ENCODE results near the gene SLC10A7. TPM values are rescaled to one million over a fixed set of nuclear protein-coding genes. Genes with fewer than 3 reads are reported as not detected.
"Not testable (repeated sequence)": the region's sequence is repeated elsewhere in the genome, so short reads cannot be mapped to it uniquely, and the experiment has no call there.

SLC10A7 gene
- polyA plus RNA-seq, 1 donor (not counting 4 experiments of a cell fraction or from before 2014, with no cell fraction given) = 12.7 TPM

DNA sequence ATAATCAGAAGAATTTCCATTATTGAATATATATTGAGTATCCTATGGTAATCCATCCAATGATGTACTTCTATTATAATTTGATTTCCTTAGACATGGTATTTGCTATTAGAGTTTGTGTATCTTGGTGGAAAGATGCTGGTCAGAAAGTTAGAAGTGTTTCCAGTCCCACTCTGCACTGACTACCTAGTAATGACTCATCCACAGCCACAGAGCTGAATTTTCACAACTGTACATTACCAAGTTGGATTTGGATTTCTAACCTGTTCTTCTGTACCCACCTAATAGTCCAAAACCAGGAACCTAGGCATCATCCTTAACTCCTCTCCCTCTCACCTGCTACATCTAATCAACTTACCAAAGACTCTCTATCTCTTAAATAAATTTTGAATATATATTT lies 162.0 kb downstream of the SLC10A7 start:
- H3K9me1 ChIP-seq (ENCODE audit: control insufficient read depth, extremely low read depth, insufficient read depth, low read length) = no peaks in the 10 kb centered on the region
- H3K36me3 ChIP-seq (ENCODE audit: control insufficient read depth in 2 of 2, extremely low read depth in 1 of 2, insufficient read depth in 2 of 2, low read length in 2 of 2) = no peaks in the 10 kb centered on the region
- no peaks in the 10 kb centered on the region for H4K20me1 ChIP-seq (ENCODE audit: control insufficient read depth, extremely low read depth, insufficient read depth, low read length)
- H2AFZ ChIP-seq (ENCODE audit: control insufficient read depth, low read length) = no peak overlapping the region
- no peak overlapping the region for H3K4me3 ChIP-seq (ENCODE audit: control insufficient read depth in 2 of 3, extremely low read depth in 1 of 3, insufficient read depth in 2 of 3, low read depth in 1 of 3, low read length in 3 of 3)
- no peaks in the 10 kb centered on the region for H3K9me3 ChIP-seq (ENCODE audit: control insufficient read depth, low read depth, low read length)
- H3K4me1 ChIP-seq (ENCODE audit: control insufficient read depth, extremely low read depth, insufficient read depth, low read length) = no peaks in the 10 kb centered on the region
- FAIRE-seq = no peak
- H3K4me2 ChIP-seq (ENCODE audit: control insufficient read depth, extremely low read depth, insufficient read depth, low read depth, low read length) = no peak overlapping the region
- H3K9ac ChIP-seq (ENCODE audit: control insufficient read depth, extremely low read depth, insufficient read depth, low read length) = no peak overlapping the region
- dilution Hi-C loops (cut with MboI; ENCODE audit: extremely low pct_ligation_motif_present, low sequenced_read_pairs) = no loop called here
- H3K27me3 ChIP-seq (ENCODE audit: control insufficient read depth, extremely low read depth, insufficient read depth, low read length) = no peaks in the 10 kb centered on the region
- no peak overlapping the region for H3K27ac ChIP-seq (ENCODE audit: control insufficient read depth, insufficient read depth, low read length)
- no peaks in the 10 kb centered on the region for H3K79me2 ChIP-seq (ENCODE audit: control insufficient read depth, insufficient read depth, low read length)
- DNase-seq (ENCODE audit: low read depth, low spot score) = no peak
- no peak for TF ChIP-seq EZH2 (IDR thresholded peaks at IDR 0.05; ENCODE audit: low read length)
- TF ChIP-seq, protein P1, sequence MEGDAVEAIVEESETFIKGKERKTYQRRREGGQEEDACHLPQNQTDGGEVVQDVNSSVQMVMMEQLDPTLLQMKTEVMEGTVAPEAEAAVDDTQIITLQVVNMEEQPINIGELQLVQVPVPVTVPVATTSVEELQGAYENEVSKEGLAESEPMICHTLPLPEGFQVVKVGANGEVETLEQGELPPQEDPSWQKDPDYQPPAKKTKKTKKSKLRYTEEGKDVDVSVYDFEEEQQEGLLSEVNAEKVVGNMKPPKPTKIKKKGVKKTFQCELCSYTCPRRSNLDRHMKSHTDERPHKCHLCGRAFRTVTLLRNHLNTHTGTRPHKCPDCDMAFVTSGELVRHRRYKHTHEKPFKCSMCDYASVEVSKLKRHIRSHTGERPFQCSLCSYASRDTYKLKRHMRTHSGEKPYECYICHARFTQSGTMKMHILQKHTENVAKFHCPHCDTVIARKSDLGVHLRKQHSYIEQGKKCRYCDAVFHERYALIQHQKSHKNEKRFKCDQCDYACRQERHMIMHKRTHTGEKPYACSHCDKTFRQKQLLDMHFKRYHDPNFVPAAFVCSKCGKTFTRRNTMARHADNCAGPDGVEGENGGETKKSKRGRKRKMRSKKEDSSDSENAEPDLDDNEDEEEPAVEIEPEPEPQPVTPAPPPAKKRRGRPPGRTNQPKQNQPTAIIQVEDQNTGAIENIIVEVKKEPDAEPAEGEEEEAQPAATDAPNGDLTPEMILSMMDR (optimal IDR thresholded peaks at IDR 0.05 in 1 of 3, IDR thresholded peaks at IDR 0.05 in 1 of 3, conservative IDR thresholded peaks at IDR 0.05 in 1 of 3; ENCODE audit: extremely low read depth in 1 of 3, insufficient read depth in 2 of 3, low read length in 3 of 3) = no peak

DNA sequence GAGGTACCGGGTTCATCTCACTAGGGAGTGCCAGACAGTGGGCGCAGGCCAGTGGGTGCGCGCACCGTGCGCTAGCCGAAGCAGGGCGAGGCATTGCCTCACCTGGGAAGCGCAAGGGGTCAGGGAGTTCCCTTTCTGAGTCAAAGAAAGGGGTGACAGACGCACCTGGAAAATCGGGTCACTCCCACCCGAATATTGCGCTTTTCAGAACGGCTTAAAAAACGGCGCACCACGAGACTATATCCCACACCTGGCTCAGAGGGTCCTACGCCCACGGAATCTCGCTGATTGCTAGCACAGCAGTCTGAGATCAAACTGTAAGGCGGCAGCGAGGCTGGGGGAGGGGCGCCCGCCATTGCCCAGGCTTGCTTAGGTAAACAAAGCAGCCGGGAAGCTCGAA lies 171.6 kb downstream of the SLC10A7 start:
- H3K27me3 ChIP-seq (ENCODE audit: control insufficient read depth, extremely low read depth, insufficient read depth, low read length); H3K9me3 ChIP-seq (ENCODE audit: control insufficient read depth, low read depth, low read length); H4K20me1 ChIP-seq (ENCODE audit: control insufficient read depth, extremely low read depth, insufficient read depth, low read length); H3K4me2 ChIP-seq (ENCODE audit: control insufficient read depth, extremely low read depth, insufficient read depth, low read depth, low read length); H3K27ac ChIP-seq (ENCODE audit: control insufficient read depth, insufficient read depth, low read length); H3K9me1 ChIP-seq (ENCODE audit: control insufficient read depth, extremely low read depth, insufficient read depth, low read length); H2AFZ ChIP-seq (ENCODE audit: control insufficient read depth, low read length); dilution Hi-C loops (cut with MboI; ENCODE audit: extremely low pct_ligation_motif_present, low sequenced_read_pairs); H3K36me3 ChIP-seq (ENCODE audit: control insufficient read depth in 2 of 2, extremely low read depth in 1 of 2, insufficient read depth in 2 of 2, low read length in 2 of 2); H3K9ac ChIP-seq (ENCODE audit: control insufficient read depth, extremely low read depth, insufficient read depth, low read length); DNase-seq (ENCODE audit: low read depth, low spot score); H3K79me2 ChIP-seq (ENCODE audit: control insufficient read depth, insufficient read depth, low read length); H3K4me1 ChIP-seq (ENCODE audit: control insufficient read depth, extremely low read depth, insufficient read depth, low read length); FAIRE-seq: not testable (repeated sequence)
- peak overlapping the region in 1 of 3 experiments; percentile 2 for H3K4me3 ChIP-seq (ENCODE audit: control insufficient read depth in 2 of 3, extremely low read depth in 1 of 3, insufficient read depth in 2 of 3, low read depth in 1 of 3, low read length in 3 of 3)

DNA sequence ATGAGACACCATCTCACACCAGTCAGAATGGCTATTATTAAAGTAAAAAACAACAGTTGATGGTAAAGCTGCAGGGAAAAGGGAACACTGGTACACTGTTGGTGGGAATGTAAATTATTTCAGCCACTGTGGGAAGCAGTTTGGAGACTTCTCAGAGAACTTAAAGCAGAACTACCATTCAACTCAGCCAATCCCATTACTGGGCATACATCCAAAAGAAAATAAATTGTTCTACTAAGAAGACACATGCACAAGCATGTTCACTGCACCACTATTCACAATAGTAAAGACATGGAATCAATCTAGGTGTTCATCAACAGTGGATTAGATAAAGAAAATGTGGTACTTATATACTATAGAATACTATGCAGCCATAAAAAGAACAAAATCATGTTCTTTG lies 172.4 kb downstream of the SLC10A7 start:
- DNase-seq (ENCODE audit: low read depth, low spot score) = no peak
- dilution Hi-C loops (cut with MboI; ENCODE audit: extremely low pct_ligation_motif_present, low sequenced_read_pairs) = no loop called here

More for the DNA sequence above, 172.4 kb downstream of the SLC10A7 start:
- Histone ChIP-seq H3K27ac (ENCODE audit: control insufficient read depth, insufficient read depth, low read length) (no peak overlapping the region), H3K9me3 (ENCODE audit: control insufficient read depth, low read depth, low read length) (no peaks in the 10 kb centered on the region), H3K36me3 (ENCODE audit: control insufficient read depth in 2 of 2, extremely low read depth in 1 of 2, insufficient read depth in 2 of 2, low read length in 2 of 2) (no peaks in the 10 kb centered on the region), H3K4me3 (ENCODE audit: control insufficient read depth in 2 of 3, extremely low read depth in 1 of 3, insufficient read depth in 2 of 3, low read depth in 1 of 3, low read length in 3 of 3) (peak overlapping the region in 1 of 3 experiments; percentile 2), H4K20me1 (ENCODE audit: control insufficient read depth, extremely low read depth, insufficient read depth, low read length) (no peaks in the 10 kb centered on the region), H3K4me1 (ENCODE audit: control insufficient read depth, extremely low read depth, insufficient read depth, low read length) (peaks cover 2% of the 10 kb centered on the region), H3K4me2 (ENCODE audit: control insufficient read depth, extremely low read depth, insufficient read depth, low read depth, low read length) (peak overlapping the region; percentile 45), H2AFZ (ENCODE audit: control insufficient read depth, low read length) (no peak overlapping the region), H3K79me2 (ENCODE audit: control insufficient read depth, insufficient read depth, low read length) (no peaks in the 10 kb centered on the region), H3K9ac (ENCODE audit: control insufficient read depth, extremely low read depth, insufficient read depth, low read length) (no peak overlapping the region), H3K9me1 (ENCODE audit: control insufficient read depth, extremely low read depth, insufficient read depth, low read length) (no peaks in the 10 kb centered on the region), H3K27me3 (ENCODE audit: control insufficient read depth, extremely low read depth, insufficient read depth, low read length) (no peaks in the 10 kb centered on the region)
- TF ChIP-seq, protein P1 (optimal IDR thresholded peaks at IDR 0.05 in 1 of 3, IDR thresholded peaks at IDR 0.05 in 1 of 3, conservative IDR thresholded peaks at IDR 0.05 in 1 of 3; ENCODE audit: extremely low read depth in 1 of 3, insufficient read depth in 2 of 3, low read length in 3 of 3) = no peak
- TF ChIP-seq EZH2 (IDR thresholded peaks at IDR 0.05; ENCODE audit: low read length) = no peak
- FAIRE-seq = peak; percentile 23

Measured in keratinocyte (primary cell).